ES-I3 (cell line): ENCODE data around the gene NUP85.
A peak's percentile ranks its signal among the peaks of the same experiment; 100 is the strongest.

Experiments
- H3K36me3 ChIP-seq: 2 replicates; pipeline ENCODE4 v1.6.1; 2013; ENCODE audit warnings: mild to moderate bottlenecking, low read length, control low read depth, moderate library complexity; ENCODE audit not compliant: insufficient read depth
- H3K4me1 ChIP-seq: 2 replicates; pipeline ENCODE4 v1.6.1; 2013; ENCODE audit warnings: mild to moderate bottlenecking, control low read depth, low read length; ENCODE audit not compliant: insufficient read depth
- H3K9ac ChIP-seq: 2 replicates; pipeline ENCODE4 v1.6.1; 2013; ENCODE audit warnings: low read depth, mild to moderate bottlenecking, low read length, moderate library complexity
- H3K9me3 ChIP-seq: 2 replicates; pipeline ENCODE4 v1.6.1; 2013; ENCODE audit warnings: mild to moderate bottlenecking, low read length, moderate library complexity; ENCODE audit not compliant: control insufficient read depth, insufficient read depth

The NUP85 gene

DNA sequence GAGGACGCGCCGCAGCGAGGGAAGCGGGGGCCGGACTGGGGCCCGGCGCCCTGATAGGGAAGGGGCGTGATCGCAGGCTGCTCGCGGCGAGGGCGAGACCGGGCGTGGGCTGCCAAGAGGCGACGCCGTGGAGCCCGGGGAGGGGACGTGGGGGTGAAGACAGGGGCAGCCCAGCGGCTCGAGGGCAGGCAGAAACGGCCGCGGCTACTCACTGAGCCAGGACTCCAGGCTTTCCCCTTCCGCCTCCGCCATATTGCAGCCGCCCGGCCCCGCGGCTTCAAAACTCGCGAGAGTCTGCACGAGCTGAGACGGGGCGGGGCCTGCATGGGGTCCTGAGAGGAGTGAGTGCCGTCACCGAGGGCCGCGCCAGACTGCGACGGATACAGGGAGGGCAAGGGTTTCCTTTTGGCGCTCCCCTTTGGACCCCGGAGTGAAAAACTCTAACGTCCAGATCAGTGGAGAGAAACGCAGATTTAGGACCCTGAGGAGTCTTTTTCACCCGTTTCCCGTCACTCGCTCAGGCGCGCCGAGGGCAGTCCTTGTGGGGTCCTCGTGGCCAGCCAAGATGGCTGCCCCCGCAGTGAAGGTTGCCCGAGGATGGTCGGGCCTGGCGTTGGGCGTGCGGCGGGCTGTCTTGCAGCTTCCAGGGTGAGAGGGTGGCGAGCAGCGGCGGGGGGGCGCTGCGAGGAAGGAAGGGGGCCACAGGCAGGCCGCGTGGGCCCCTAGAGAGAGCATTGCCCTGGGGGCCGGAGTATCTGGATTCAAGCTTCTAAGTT is 56.0 kb downstream of the NUP85 start, which contains the start of the genes GGA3 and MRPS7:
GGA3 (minus strand) TSS at position 271 of the 776 bp plus-strand sequence; CDS start at position 252, 19 bp downstream.
MRPS7 (plus strand) TSS at position 544 of the 776 bp plus-strand sequence; CDS start at position 566, 22 bp downstream.
- H3K9me3 ChIP-seq: no peaks in the 10 kb centered on the region
- peak within 1 kb of the TSS; percentile 92 for H3K9ac ChIP-seq
- peaks cover 19% of the 10 kb centered on the region for H3K4me1 ChIP-seq
- H3K36me3 ChIP-seq: peaks cover 7% of the 10 kb centered on the region; the same call in 1 of the 2 replicates

DNA sequence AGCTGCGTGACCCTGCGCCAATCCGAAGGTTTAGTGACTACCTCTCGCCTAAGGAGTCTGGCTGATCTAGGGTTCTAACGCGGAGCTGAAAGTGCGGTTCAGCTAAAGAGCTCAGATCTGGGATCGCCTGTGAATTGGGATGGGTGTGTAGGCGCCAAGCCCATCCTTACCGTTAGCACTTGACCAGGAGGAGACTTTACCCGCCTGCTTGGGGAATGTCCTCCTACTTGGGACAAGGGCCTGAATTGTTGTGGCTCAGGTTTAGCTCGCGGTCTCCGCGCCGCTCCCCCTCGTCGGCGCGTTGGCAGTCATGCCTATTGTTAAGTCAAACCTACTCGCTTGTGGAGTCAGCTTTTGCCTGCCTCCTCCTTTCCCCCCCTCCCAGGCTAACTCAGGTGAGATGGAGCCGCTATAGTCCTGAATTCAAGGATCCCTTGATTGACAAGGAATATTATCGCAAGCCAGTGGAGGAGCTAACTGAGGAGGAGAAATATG is 56.7 kb downstream of the NUP85 start:
- peaks cover 19% of the 10 kb centered on the region for H3K4me1 ChIP-seq
- peaks cover 8% of the 10 kb centered on the region; the same call in 1 of the 2 replicates for H3K36me3 ChIP-seq
- H3K9ac ChIP-seq: peak overlapping the region; percentile 92
- no peaks in the 10 kb centered on the region for H3K9me3 ChIP-seq

DNA sequence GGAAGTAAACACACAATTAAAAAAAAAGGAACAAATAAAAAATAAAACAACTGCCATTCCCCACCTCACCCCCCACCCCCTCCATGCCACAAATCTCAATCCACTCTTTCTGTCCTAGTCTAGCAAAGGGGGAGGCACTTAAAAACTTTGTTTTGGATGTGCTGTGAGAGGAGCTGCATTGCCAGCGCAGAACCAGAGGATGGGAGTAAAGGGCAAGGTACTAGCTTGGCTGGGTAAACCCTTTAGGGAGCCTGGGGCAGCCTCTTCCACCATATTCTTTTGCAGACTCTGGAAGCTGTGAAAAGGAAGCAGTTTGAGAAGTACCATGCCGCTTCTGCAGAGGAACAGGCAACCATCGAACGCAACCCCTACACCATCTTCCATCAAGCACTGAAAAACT is 57.6 kb downstream of the NUP85 start:
- peaks cover 23% of the 10 kb centered on the region for H3K4me1 ChIP-seq
- H3K36me3 ChIP-seq: peaks cover 8% of the 10 kb centered on the region; the same call in 1 of the 2 replicates
- H3K9ac ChIP-seq: no peak overlapping the region
- H3K9me3 ChIP-seq: no peaks in the 10 kb centered on the region

- no peak overlapping the region for H3K9ac ChIP-seq
- H3K9me3 ChIP-seq: no peaks in the 10 kb centered on the region
- peaks cover 8% of the 10 kb centered on the region; the same call in 1 of the 2 replicates for H3K36me3 ChIP-seq
- H3K4me1 ChIP-seq: peaks cover 10% of the 10 kb centered on the region; the same call in 1 of the 2 replicates
Measured at GRCh38 chr17:75265614-75266315, 60.3 kb downstream of the NUP85 start.

- H3K36me3 ChIP-seq: peaks cover 8% of the 10 kb centered on the region; the same call in 1 of the 2 replicates
- no peak overlapping the region for H3K9ac ChIP-seq
- H3K9me3 ChIP-seq: no peaks in the 10 kb centered on the region
- H3K4me1 ChIP-seq: peaks cover 10% of the 10 kb centered on the region; the same call in 1 of the 2 replicates
Measured at GRCh38 chr17:75266316-75267152, 61.1 kb downstream of the NUP85 start.

DNA sequence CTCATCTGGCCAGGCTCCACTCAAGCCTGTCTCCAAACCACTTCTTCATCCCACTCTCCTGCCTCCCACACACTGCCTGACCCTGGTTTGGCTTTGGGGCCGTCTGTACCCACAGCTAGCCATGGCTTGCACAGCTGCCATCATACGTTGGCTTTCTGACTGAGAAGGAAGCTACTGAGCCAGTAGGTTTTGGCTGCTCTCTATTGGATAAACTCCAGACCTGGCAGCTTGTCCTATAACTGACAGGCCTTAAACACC is 61.6 kb downstream of the NUP85 start:
- H3K36me3 ChIP-seq: peaks cover 8% of the 10 kb centered on the region; the same call in 1 of the 2 replicates
- H3K4me1 ChIP-seq: peaks cover 10% of the 10 kb centered on the region; the same call in 1 of the 2 replicates
- no peak overlapping the region for H3K9ac ChIP-seq
- H3K9me3 ChIP-seq: no peaks in the 10 kb centered on the region

- Histone ChIP-seq H3K9ac (no peak overlapping the region), H3K4me1 (peaks cover 7% of the 10 kb centered on the region; the same call in 1 of the 2 replicates), H3K9me3 (no peaks in the 10 kb centered on the region), H3K36me3 (peaks cover 8% of the 10 kb centered on the region; the same call in 1 of the 2 replicates)
Measured at GRCh38 chr17:75267411-75268232, 62.1 kb downstream of the NUP85 start.

DNA sequence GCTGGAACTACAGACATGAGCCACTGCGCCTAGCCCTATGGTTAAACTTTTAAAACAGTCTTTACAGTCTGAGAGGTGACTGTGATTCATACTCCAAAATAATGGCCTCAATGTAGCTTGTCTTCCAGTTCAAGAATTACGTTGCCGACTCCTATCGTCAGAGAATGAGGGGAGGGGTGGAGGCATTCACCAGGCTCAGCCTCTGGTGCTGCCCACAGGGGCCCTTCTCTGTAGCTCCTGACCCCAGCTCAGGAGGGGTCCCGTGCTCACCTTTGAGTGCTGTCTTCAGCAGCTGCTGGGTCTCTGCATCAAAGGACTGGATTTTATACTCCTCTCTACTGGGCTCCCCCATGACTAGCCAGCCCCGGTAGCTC is 64.4 kb downstream of the NUP85 start:
- Histone ChIP-seq H3K4me1 (peaks cover 4% of the 10 kb centered on the region; the same call in 1 of the 2 replicates), H3K9ac (peak overlapping the region; percentile 95), H3K36me3 (peaks cover 13% of the 10 kb centered on the region; the same call in 1 of the 2 replicates), H3K9me3 (no peaks in the 10 kb centered on the region)

GRCh38 chr17:75270218-75270965 is 64.9 kb downstream of the NUP85 start:
- Histone ChIP-seq H3K9ac (peak overlapping the region; percentile 95), H3K9me3 (no peaks in the 10 kb centered on the region), H3K36me3 (peaks cover 13% of the 10 kb centered on the region; the same call in 1 of the 2 replicates), H3K4me1 (peaks cover 4% of the 10 kb centered on the region; the same call in 1 of the 2 replicates)

DNA sequence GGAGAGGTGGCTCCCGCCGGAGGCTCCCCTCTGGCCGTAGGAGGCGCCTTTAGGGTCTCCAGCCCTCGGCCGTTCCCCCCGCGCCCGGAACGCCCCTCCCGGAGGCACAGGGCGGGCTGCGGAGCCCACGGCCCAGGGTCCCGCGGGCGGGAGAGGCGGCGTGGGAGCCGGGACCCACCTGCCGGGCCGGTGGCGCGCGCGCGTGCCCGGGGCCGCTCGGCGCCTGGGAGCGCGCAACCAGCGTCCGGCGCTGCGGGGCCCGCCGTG is 65.4 kb downstream of the NUP85 start, which contains the start of gene MIF4GD:
MIF4GD (minus strand) TSS at position 266 of the 267 bp plus-strand sequence. CDS start 1,036 bp downstream, outside the sequence.
- Histone ChIP-seq H3K36me3 (peaks cover 12% of the 10 kb centered on the region; the same call in 1 of the 2 replicates), H3K9me3 (no peaks in the 10 kb centered on the region), H3K4me1 (peaks cover 4% of the 10 kb centered on the region; the same call in 1 of the 2 replicates), H3K9ac (peak within 1 kb of the TSS; percentile 95)

GRCh38 chr17:75271233-75271954 is 65.9 kb downstream of the NUP85 start:
- H3K9me3 ChIP-seq: no peaks in the 10 kb centered on the region
- peaks cover 7% of the 10 kb centered on the region; the same call in 1 of the 2 replicates for H3K36me3 ChIP-seq
- peak overlapping the region; percentile 95 for H3K9ac ChIP-seq
- peaks cover 4% of the 10 kb centered on the region; the same call in 1 of the 2 replicates for H3K4me1 ChIP-seq
